Endothelial cell of umbilical vein (primary cell): Measurements from ENCODE around the gene DCLK2.

Experiments
- EZH2 ChIP-seq: IDR thresholded peaks from 2 replicates; pipeline ENCODE4 v1.6.1; 2012; ENCODE audit warnings: borderline replicate concordance, low read depth, mild to moderate bottlenecking, moderate library complexity, low read length, inconsistent platforms; ENCODE audit not compliant: severe bottlenecking
- GATA2 ChIP-seq: IDR thresholded peaks from 2 replicates; pipeline ENCODE4 v1.7.0; 2011; ENCODE audit warnings: low read depth, mild to moderate bottlenecking, moderate library complexity, mixed read lengths, low read length; ENCODE audit not compliant: insufficient read length, insufficient read depth
- POLR2A ChIP-seq: IDR thresholded peaks from 2 replicates; pipeline ENCODE4 v1.6.1; 2012; ENCODE audit warnings: low read depth, mild to moderate bottlenecking, control low read depth, low read length
- POLR2AphosphoS5 ChIP-seq: IDR thresholded peaks from 2 replicates; pipeline ENCODE4 v1.6.1; 2012; ENCODE audit warnings: low read depth, mild to moderate bottlenecking, control low read depth, low read length, moderate library complexity; ENCODE audit not compliant: insufficient read depth
- TF ChIP-seq, protein P1 (sequence below), 2 donors: IDR thresholded peaks; 1 replicate in 1 of 2; 2 replicates in 1 of 2; pipeline ENCODE4 v1.5.1; 2011; ENCODE audit warnings: low read length in 2 of 2, mild to moderate bottlenecking in 2 of 2, moderate library complexity in 2 of 2, control low read depth in 1 of 2, inconsistent platforms in 1 of 2, low read depth in 1 of 2; ENCODE audit not compliant: insufficient read depth in 1 of 2; ENCODE audit errors: extremely low read depth in 1 of 2

DNA sequence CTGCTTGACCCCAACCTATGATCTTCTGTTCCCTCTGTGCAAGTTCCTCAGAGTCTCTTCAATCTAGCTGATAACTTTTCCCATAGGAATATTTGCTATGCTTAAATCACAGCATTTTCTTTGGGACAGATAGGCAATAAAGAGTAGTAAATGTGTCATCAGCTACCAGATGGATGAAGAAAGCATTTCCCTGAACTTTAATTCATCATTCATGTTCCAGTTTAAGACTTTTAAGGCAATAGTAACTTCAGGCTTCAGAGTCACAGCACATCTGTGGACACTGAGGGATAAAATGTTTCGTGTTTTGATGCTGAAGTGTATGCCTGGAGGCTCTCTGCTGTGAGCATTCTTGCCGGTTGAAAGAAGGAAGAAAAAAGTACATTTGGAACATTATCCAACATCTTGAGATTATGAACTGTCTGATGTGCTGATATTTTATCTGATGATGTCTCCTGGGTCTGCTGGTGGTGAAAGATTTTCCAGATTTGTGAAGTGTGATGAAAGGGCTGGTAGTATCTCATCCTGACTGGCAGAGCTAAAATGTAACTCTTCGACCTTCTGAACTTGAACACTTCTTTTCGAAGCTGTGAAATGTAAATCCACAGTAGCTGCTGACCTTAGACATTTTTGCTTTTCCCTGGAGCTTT is 133.7 kb downstream of the DCLK2 start:
- TF ChIP-seq POLR2A (no peak), EZH2 (no peak), POLR2AphosphoS5 (no peak), GATA2 (no peak)
- TF ChIP-seq, protein P1, sequence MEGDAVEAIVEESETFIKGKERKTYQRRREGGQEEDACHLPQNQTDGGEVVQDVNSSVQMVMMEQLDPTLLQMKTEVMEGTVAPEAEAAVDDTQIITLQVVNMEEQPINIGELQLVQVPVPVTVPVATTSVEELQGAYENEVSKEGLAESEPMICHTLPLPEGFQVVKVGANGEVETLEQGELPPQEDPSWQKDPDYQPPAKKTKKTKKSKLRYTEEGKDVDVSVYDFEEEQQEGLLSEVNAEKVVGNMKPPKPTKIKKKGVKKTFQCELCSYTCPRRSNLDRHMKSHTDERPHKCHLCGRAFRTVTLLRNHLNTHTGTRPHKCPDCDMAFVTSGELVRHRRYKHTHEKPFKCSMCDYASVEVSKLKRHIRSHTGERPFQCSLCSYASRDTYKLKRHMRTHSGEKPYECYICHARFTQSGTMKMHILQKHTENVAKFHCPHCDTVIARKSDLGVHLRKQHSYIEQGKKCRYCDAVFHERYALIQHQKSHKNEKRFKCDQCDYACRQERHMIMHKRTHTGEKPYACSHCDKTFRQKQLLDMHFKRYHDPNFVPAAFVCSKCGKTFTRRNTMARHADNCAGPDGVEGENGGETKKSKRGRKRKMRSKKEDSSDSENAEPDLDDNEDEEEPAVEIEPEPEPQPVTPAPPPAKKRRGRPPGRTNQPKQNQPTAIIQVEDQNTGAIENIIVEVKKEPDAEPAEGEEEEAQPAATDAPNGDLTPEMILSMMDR (IDR thresholded peaks at IDR 0.05; ENCODE audit: extremely low read depth in 1 of 2, insufficient read depth in 1 of 2, low read depth in 1 of 2, low read length in 2 of 2): no peak
